Globus pallidus (tissue), 1 donor: Measurements from ENCODE around the gene AJM1.
"Not testable (repeated sequence)": the region's sequence is repeated elsewhere in the genome, so short reads cannot be mapped to it uniquely, and the experiment has no call there.

Experiments used
- DNase-seq: peaks from one replicate; pipeline ENCODE4 v3.0.0-alpha.2; 2015; ENCODE audit warnings: low spot score

The AJM1 gene

DNA sequence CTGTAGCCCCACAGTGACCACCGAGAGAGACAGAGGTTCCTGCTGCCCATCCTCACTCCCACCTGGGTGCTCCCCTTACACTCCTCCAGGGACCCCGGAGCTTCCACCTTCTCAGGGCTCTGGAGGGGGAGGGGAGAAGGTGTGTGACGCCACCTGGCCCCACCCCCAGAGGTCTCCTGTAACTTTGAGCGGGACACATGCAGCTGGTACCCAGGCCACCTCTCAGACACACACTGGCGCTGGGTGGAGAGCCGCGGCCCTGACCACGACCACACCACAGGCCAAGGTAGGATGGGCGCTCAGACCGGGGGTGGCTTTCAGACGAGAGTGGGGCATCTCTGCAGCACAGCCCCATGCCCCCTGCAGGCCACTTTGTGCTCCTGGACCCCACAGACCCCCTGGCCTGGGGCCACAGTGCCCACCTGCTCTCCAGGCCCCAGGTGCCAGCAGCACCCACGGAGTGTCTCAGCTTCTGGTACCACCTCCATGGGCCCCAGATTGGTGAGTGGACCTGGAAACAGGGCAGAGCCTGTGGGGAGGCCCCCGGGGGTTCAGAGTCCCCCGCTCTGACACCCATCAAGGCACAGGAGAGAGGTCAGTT, 14.4 kb downstream of the AJM1 start:
- no peak for DNase-seq

DNA sequence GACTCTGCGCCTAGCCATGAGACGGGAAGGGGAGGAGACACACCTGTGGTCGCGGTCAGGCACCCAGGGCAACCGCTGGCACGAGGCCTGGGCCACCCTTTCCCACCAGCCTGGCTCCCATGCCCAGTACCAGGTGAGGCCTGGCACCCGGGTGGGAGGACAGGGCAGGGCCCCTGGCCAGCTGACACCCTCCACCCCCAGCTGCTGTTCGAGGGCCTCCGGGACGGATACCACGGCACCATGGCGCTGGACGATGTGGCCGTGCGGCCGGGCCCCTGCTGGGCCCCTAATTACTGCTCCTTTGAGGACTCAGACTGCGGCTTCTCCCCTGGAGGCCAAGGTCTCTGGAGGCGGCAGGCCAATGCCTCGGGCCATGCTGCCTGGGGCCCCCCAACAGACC, 14.9 kb downstream of the AJM1 start:
- DNase-seq, result no peak

DNA sequence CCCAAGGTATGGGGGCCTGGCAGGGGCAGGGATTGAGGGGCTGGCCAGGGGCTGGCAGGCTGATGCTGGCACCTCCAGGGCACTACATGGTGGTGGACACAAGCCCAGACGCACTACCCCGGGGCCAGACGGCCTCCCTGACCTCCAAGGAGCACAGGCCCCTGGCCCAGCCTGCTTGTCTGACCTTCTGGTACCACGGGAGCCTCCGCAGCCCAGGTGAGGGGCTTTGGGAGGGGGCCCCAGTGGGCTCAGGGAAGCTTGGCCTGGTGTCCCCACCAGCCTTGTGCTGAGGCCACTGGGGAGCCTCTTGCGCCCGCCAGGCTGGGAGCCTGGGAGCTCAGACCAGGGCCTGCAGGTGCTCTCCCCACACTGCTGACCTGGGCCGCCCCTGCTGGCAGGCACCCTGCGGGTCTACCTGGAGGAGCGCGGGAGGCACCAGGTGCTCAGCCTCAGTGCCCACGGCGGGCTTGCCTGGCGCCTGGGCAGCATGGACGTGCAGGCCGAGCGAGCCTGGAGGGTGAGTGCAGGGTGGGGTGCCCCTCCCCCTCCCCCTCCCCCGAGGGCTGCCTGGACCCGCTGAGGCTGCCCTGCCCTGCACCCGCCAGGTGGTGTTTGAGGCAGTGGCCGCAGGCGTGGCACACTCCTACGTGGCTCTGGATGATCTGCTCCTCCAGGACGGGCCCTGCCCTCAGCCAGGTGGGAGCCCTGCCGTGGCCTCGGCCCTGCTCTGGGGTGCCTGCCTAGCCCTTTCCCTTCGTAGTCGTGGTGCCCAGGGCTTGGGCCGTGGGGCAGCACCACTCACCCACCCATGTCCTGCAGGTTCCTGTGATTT, 15.5 kb downstream of the AJM1 start:
- DNase-seq, result no peak

DNA sequence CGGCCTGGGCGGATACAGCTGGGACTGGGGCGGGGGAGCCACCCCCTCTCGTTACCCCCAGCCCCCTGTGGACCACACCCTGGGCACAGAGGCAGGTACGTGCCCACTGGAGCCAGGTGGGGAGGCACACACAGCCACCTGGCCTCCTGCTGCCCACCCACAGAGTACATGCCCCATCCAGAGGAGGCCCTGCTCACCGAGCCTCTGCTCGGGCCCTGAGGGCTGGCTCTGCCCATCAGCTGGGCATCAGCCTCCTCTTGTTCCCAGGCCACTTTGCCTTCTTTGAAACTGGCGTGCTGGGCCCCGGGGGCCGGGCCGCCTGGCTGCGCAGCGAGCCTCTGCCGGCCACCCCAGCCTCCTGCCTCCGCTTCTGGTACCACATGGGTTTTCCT, 16.2 kb downstream of the AJM1 start:
- no peak for DNase-seq

DNA sequence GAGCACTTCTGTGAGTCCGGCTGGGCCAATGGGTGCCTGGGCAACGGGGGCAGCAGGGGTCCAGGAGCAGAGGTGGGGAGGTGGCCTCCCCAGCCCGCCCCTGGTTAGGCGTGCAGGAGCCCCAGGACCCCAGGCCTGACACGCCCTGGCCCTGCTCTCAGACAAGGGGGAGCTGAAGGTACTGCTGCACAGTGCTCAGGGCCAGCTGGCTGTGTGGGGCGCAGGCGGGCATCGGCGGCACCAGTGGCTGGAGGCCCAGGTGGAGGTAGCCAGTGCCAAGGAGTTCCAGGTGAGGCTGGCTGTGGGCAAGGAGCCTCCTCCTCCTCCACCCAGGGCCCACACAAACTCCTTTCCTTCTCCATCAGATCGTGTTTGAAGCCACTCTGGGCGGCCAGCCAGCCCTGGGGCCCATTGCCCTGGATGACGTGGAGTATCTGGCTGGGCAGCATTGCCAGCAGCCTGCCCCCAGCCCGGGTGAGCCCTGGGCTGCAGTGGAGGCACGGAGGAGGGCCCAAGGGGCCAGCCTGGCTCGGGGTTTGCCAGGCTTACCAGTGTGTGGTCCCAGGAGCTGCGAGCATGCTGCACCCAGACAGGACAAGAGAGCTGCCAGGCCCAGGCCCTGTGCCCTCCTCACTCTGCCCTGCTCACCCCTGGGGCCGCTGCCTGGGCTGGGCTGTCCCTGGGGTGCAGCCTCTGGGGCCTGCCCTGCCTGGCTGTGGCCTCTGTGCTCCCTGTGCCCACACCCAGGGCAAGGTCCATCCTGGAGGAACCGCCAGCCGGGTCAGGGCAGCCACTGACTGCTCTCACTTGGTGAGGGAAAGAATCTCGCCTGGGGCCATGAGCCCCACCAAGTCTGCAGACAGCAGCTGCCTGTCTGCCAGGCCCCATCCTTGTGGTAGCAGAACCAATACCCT, 16.8 kb downstream of the AJM1 start:
- DNase-seq, result peak; percentile 70

GRCh38 chr9:136860529-136860928, 18.3 kb downstream of the AJM1 start:
- no peak for DNase-seq

GRCh38 chr9:136860933-136861873, 18.9 kb downstream of the AJM1 start:
- DNase-seq, result no peak

DNA sequence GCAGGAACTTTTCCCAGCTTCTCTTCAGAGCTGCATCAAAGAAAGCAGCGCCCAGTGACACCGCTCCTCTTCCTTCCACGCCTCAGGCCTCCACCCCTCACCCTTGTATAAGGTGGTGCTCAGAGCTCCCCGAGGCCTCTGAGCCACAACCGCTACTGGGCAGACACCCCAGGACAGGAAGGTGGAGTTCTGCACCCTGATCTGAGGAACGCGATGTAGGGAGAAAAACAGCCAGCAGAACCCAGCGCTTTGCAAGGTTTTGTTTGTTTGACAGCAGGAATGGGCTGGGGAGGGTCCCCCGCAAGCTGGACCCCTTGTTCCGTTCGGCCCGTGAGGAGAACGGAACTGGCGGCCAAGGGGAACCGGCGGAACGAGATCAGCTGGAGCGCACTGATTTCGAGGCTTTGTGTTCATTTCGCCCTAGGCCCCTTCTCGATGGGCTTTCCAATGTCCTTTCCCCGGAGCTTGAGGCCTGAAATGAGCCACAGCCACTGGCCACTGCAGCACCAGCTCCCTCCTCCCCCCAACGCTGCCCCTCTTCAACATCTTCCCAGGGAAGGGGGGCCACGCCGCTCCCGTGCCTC, 19.7 kb downstream of the AJM1 start:
- DNase-seq, result no peak

DNA sequence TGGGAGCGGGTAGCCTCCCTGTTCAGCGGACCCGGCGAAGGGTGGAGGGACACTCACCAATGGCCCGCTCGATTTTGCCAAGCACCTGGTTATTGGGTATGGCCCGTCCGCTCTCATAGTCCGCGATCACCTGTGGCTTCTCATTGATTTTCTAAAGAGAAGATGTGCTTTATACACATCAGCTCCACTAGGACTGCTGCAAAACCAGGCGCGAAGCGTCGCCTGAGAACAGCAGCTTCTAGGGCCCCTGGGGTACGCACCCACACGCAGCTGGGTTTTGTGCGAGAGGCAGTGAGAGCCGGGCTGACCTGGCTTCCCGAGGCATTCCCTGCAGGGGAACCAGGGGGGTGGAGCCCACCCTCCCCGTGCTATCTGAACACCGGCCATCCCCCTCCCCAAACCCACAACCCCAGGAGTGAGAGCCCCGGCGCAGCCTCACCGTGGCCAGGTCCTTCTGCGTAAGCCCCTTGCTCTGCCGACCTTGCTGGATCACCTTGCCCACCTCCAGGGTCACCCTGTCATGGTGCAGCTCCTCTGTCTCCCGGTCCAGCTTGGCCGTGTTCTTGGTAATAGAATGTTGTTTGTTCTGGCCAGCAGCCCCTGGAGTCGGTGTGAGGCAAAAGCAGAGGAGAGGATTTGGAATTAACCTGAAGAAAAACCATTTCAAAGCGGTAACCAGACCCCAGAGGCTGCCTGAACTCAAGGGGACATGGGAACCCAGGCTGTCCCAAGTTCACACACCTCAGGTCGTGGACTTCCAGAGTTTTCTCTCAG, 20.8 kb downstream of the AJM1 start:
- no peak for DNase-seq

DNA sequence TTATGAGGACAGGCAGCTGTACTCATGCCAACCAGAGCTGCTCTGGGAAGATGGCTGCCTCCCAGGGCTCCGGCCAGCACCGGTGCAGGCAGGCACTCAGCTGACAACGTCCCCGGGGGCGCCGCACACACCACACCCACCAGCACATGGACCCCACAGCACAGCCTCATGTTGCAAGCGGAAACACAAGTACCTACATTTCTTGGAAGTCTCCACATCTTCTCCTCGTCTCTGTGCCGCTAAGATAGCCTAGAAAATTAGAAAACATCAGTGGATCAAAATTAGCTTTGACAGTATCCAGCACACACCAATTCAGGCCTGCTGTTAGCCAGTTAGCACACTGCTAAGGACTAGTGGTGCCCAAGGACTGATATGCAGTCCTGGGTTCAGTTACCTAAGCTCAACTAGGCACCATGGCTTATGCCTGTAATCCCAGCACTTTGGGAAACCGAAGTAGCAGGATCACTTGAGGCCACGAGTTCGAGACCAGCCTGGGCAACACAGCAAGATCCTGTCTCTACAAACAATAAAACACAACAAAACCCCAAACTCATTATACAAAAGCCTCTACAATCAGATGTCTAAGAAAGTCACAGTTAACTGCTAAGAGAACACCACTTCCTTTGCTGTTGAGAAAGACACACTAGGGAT, 21.5 kb downstream of the AJM1 start:
- no peak for DNase-seq

- DNase-seq, result no peak
Observed at GRCh38 chr9:136865041-136865767, 22.9 kb downstream of the AJM1 start.

DNA sequence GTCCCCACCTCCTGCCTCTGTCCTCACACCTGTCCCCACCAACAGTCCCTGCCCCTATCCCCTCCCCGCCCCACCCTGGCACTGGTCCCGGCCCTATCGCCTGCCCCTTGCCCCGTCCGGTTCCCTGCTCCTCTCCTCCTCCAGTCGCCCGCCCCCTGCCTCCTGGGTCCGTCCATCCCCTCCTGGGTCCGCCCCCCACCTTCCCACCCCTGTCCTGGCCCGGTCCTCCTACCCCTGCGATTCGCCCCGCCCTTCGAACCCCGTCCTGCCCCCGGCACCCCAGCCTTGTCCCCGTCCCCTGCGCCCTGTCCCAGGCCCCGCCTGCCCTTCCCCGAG, 23.5 kb downstream of the AJM1 start:
- DNase-seq, result no peak

GRCh38 chr9:136866898-136867421, 24.7 kb downstream of the AJM1 start:
- not testable (repeated sequence) for DNase-seq

DNA sequence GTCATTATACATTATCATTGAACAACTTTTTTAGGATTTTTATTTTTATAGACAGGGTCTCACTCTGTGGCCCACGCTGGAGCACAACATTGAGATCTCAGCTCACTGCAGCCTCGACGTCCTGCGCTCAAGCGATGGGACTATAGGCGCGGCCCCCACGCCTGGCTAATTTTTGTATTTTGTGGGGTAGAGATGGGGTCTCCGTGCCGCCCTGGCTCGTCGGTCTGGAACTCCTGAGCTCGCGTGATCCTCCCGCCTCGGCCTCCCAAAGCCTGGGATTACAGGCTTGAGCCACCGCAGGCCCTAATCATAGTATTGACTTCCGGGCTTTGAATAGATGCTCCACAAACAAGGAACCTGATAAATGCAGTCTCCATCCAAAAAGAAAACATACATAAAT, 25.2 kb downstream of the AJM1 start:
- no peak for DNase-seq

DNA sequence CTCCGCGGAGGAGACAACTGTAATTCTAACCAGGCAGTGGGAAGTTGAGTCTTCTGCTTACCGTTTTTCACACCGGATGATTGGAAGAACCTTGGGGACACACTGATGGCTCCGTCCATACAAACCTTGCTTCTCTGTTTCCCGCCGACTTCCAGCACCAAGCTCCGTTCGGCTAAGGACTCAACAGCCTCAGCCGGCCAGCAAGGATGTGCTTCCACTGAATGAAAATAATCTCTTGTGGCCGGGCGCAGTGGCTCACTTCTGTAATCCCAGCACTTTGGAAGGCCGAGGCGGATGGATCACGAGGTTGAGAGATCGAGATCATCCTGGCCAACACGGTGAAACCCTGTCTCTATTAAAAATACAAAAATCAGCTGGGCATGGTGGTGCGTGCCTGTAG, 25.6 kb downstream of the AJM1 start:
- DNase-seq, result no peak

GRCh38 chr9:136868644-136869043, 26.4 kb downstream of the AJM1 start:
- no peak for DNase-seq

- not testable (repeated sequence) for DNase-seq
Observed at GRCh38 chr9:136869611-136870010, 27.3 kb downstream of the AJM1 start.

DNA sequence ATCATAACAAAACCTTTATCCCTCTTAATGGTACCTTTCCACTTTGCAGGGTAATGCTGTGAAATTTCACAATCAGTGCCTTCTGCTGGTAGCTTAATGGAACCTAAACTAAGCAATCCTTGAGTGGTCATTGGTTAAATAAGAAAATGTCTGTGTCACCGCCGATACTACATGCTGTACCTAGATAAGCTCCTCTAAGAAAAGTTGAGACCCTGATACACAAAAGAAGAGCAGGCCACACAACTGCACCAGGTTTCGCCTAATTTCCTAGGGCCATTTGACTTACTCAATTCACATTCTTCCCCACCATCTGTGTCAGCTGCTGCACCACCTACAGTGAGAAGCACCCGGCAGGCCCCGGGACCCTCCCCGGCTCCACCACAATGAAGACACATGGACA, 32.9 kb downstream of the AJM1 start:
- DNase-seq, result no peak

- no peak for DNase-seq
Observed at GRCh38 chr9:136876476-136876875, 34.2 kb downstream of the AJM1 start.
